ENCODE measurements around the gene GLCCI1.

The GLCCI1 gene

DNA sequence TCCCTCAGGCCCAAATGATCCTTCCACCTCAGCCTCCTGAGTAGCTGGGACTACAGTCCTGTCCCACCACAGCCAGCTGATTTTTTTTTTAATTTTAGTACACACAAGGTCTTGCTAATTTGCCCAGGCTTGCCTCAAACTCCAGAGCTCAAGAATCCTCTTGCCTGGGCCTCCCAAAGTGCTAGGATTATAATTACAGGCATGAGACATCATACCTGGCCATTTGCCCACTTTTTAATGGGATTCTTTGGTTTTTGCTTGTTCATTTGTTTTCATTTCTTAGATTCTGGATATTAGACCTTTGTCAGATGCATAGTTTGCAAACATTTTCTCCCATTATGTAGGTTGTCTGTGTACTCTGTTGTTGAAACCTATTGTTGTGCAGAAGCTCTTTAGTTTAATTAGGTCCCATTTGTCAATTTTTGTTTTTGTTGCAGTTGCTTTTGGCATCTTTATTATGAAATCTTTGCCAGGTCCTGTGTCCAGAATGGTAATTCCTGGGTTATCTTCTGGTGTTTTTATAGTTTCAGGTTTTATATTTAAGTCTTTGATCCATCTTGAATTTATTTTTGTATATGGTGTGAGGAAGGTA is 95.2 kb downstream of the GLCCI1 start:
- Histone ChIP-seq H3K27me3 (ENCODE audit: control insufficient read depth in 1 of 2, insufficient read depth in 2 of 2, low read length in 2 of 2) (no peaks in the 10 kb centered on the region), H3K9ac (ENCODE audit: low read length in 2 of 2) (no peak overlapping the region), H3K4me3 (ENCODE audit: low read length in 2 of 2) (no peak overlapping the region), H3K4me1 (ENCODE audit: control insufficient read depth, insufficient read depth, low read length) (peaks cover 7% of the 10 kb centered on the region), H3K9me3 (ENCODE audit: control insufficient read depth in 2 of 2, low read length in 2 of 2) (no peaks in the 10 kb centered on the region), H3K36me3 (ENCODE audit: control insufficient read depth in 2 of 2, insufficient read depth in 2 of 2, low read length in 2 of 2) (peaks cover 3 to 24% of the 10 kb centered on the region in 2 donors), H3K27ac (ENCODE audit: low read length) (no peak overlapping the region)

DNA sequence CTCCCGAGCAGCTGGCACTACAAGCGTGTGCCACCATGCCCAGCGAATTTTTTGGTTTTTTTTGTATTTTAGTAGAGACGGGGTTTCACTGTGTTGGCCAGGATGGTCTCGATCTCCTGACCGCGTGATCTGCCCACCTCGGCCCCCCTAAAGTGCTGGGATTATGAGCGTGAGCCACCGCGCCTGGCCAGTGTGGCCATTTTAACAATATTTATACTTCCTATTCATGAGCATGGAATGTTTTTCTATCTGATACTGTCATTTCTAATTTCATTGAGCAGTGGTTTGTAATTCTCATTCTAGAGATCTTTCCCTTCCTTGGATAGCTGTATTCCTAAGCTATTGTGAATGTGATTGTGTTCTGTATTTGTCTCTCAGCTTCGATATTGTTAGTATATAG is 96.2 kb downstream of the GLCCI1 start:
- H3K4me3 ChIP-seq (ENCODE audit: low read length in 2 of 2) = no peak overlapping the region
- peaks cover 15% of the 10 kb centered on the region for H3K4me1 ChIP-seq (ENCODE audit: control insufficient read depth, insufficient read depth, low read length)
- H3K9me3 ChIP-seq (ENCODE audit: control insufficient read depth in 2 of 2, low read length in 2 of 2) = no peaks in the 10 kb centered on the region
- no peak overlapping the region for H3K9ac ChIP-seq (ENCODE audit: low read length in 2 of 2)
- no peak overlapping the region for H3K27ac ChIP-seq (ENCODE audit: low read length)
- no peaks in the 10 kb centered on the region for H3K27me3 ChIP-seq (ENCODE audit: control insufficient read depth in 1 of 2, insufficient read depth in 2 of 2, low read length in 2 of 2)
- H3K36me3 ChIP-seq (ENCODE audit: control insufficient read depth in 2 of 2, insufficient read depth in 2 of 2, low read length in 2 of 2) = peaks cover 3 to 19% of the 10 kb centered on the region in 2 donors

DNA sequence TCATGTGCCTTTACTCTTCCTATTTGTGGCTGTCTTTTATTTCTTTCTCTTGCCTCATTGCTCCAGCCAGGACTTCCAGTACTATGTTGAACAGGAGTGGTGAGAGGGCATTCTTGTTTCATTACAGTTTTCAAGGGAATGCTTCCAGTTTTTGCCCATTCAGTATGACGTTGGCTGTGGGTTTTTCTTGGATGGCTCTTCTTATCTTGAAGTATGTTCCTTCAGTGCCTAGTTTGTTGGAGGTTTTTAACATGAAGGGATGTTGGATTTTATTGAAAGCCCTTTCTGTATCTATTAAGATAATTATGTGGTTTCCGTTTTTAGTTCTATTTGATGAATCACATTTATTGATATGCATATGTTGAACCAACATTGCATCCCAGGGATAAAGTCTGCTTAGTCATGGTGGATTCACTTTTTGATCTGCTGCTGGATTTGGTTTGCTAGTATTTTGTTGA is 96.8 kb downstream of the GLCCI1 start:
- Histone ChIP-seq H3K27me3 (ENCODE audit: control insufficient read depth in 1 of 2, insufficient read depth in 2 of 2, low read length in 2 of 2) (no peaks in the 10 kb centered on the region), H3K36me3 (ENCODE audit: control insufficient read depth in 2 of 2, insufficient read depth in 2 of 2, low read length in 2 of 2) (peaks cover 3 to 14% of the 10 kb centered on the region in 2 donors), H3K9me3 (ENCODE audit: control insufficient read depth in 2 of 2, low read length in 2 of 2) (no peaks in the 10 kb centered on the region), H3K9ac (ENCODE audit: low read length in 2 of 2) (no peak overlapping the region), H3K4me1 (ENCODE audit: control insufficient read depth, insufficient read depth, low read length) (peaks cover 15% of the 10 kb centered on the region), H3K27ac (ENCODE audit: low read length) (no peak overlapping the region), H3K4me3 (ENCODE audit: low read length in 2 of 2) (no peak overlapping the region)

DNA sequence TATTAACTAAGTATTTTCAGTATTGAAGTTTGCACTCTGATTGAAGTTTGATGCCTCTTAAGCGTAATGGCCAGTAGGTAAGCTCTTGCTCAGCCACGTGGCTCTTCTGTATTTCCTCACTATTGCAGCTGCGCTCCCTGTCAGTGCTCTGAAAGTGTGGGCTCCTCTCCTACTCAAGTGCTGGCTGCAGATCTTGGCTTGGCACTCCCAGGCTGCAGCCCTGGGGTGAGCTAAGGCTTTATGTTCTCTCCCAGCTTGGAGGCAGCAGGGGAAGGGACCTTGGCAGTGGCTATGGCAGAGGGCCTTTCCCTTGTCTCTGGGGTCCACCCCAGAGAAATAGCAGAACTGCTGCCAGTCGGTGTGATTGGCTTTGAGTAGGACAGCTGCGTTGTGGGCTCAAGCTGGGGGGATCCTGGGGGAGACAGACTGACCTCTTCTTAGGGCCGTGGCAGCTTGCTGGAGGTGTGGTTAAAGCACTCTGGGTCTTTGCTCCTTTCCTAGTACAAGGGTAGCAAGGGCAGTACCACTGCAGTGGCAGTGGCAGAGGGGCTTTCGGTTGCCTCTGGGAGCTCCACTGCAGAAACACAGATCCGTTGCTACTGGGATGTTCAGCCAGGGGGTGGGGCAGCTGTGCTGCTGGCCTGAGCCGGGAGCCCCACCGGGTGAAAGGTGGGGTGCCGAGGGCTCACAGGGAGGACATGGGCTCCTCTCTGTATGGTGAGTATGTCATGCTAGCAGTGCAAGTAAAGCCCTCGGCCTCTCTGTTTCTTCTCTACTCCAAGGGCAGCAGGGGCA is 100.5 kb downstream of the GLCCI1 start:
- Histone ChIP-seq H3K27me3 (ENCODE audit: control insufficient read depth in 1 of 2, insufficient read depth in 2 of 2, low read length in 2 of 2) (no peaks in the 10 kb centered on the region), H3K9ac (ENCODE audit: low read length in 2 of 2) (no peak overlapping the region), H3K9me3 (ENCODE audit: control insufficient read depth in 2 of 2, low read length in 2 of 2) (no peaks in the 10 kb centered on the region), H3K4me3 (ENCODE audit: low read length in 2 of 2) (peak overlapping the region in 1 of 2 donors; percentile 24), H3K27ac (ENCODE audit: low read length) (no peak overlapping the region), H3K36me3 (ENCODE audit: control insufficient read depth in 2 of 2, insufficient read depth in 2 of 2, low read length in 2 of 2) (peaks cover 0 to 5% of the 10 kb centered on the region in 2 donors), H3K4me1 (ENCODE audit: control insufficient read depth, insufficient read depth, low read length) (peaks cover 15% of the 10 kb centered on the region)

DNA sequence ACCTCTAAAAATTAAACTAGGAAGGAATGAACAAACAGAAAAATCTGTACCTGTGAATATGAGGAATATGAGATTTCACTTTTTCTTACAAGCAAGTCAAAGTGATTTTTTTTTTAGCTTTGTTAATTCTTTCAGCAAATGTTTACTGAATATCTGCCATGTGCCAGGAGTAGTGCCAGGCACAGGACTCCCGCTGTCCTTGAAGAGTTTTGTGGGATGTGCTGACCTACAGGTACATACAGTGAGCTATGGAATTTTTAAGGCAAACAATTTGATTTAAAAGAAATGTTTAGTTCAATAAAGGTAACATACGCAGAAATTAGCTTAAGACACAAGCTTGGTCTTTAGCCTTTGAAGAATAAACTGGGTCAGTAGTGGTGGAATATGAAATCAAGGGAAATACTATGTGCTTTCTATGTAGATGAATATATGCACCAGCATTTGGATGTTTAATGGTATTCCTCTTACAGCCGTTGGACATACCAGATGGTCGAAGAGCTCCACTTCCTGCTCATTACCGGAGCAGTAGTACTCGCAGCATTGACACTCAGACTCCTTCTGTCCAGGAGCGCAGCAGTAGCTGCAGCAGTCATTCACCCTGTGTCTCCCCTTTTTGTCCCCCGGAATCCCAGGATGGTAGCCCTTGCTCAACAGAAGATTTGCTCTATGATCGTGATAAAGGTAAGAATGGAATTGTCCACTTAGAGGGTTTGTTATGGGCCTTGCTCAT is 102.0 kb downstream of the GLCCI1 start:
- Histone ChIP-seq H3K27ac (ENCODE audit: low read length) (no peak overlapping the region), H3K4me1 (ENCODE audit: control insufficient read depth, insufficient read depth, low read length) (peaks cover 12% of the 10 kb centered on the region), H3K27me3 (ENCODE audit: control insufficient read depth in 1 of 2, insufficient read depth in 2 of 2, low read length in 2 of 2) (no peaks in the 10 kb centered on the region), H3K4me3 (ENCODE audit: low read length in 2 of 2) (no peak overlapping the region), H3K9ac (ENCODE audit: low read length in 2 of 2) (no peak overlapping the region), H3K9me3 (ENCODE audit: control insufficient read depth in 2 of 2, low read length in 2 of 2) (no peaks in the 10 kb centered on the region), H3K36me3 (ENCODE audit: control insufficient read depth in 2 of 2, insufficient read depth in 2 of 2, low read length in 2 of 2) (peaks cover 0 to 5% of the 10 kb centered on the region in 2 donors)

DNA sequence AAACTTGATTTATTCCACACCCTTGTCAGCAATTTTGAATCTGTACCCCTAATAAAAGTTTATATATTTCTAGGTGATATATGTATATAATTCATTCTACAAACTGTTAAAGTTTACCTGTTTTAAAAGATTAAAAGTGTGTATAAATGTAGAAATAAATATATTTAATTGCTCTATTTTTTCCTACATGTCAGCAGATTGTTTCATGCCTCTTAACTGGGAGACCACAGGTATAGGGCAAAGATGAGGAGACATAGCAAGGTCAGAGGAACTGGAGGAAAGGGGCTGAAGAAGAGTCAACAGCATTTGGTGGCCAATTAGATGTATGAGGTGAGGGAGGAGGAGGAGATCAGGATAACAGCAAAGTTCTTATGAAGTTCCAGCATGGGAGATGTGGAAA is 109.8 kb downstream of the GLCCI1 start:
- no peaks in the 10 kb centered on the region for H3K36me3 ChIP-seq (ENCODE audit: control insufficient read depth in 2 of 2, insufficient read depth in 2 of 2, low read length in 2 of 2)
- no peak overlapping the region for H3K9ac ChIP-seq (ENCODE audit: low read length in 2 of 2)
- no peak overlapping the region for H3K27ac ChIP-seq (ENCODE audit: low read length)
- H3K27me3 ChIP-seq (ENCODE audit: control insufficient read depth in 1 of 2, insufficient read depth in 2 of 2, low read length in 2 of 2) = no peaks in the 10 kb centered on the region
- H3K9me3 ChIP-seq (ENCODE audit: control insufficient read depth in 2 of 2, low read length in 2 of 2) = no peaks in the 10 kb centered on the region
- H3K4me3 ChIP-seq (ENCODE audit: low read length in 2 of 2) = no peak overlapping the region
- no peaks in the 10 kb centered on the region for H3K4me1 ChIP-seq (ENCODE audit: control insufficient read depth, insufficient read depth, low read length)

DNA sequence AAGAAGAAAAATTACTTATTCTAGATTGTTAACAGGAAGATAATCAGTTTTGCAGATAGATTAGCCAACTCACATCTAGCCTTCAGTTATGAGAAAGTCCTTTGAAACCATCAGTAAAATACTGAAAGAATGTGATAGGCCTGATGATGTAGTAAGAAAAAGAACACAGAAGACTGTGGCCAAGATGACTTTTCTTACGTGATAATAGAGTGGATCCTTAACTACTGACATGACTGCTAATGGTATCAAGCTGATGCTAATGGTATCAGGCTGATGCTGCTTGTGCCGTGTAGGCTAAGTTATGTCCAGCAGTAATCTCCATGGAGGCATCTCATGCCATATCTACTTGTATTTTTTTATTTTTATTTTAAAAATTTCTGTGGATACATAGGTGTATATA is 114.2 kb downstream of the GLCCI1 start:
- H3K9me3 ChIP-seq (ENCODE audit: control insufficient read depth in 2 of 2, low read length in 2 of 2) = no peaks in the 10 kb centered on the region
- H3K4me1 ChIP-seq (ENCODE audit: control insufficient read depth, insufficient read depth, low read length) = no peaks in the 10 kb centered on the region
- no peak overlapping the region for H3K9ac ChIP-seq (ENCODE audit: low read length in 2 of 2)
- no peaks in the 10 kb centered on the region for H3K27me3 ChIP-seq (ENCODE audit: control insufficient read depth in 1 of 2, insufficient read depth in 2 of 2, low read length in 2 of 2)
- no peak overlapping the region for H3K27ac ChIP-seq (ENCODE audit: low read length)
- peaks cover 3 to 20% of the 10 kb centered on the region in 2 donors for H3K36me3 ChIP-seq (ENCODE audit: control insufficient read depth in 2 of 2, insufficient read depth in 2 of 2, low read length in 2 of 2)
- no peak overlapping the region for H3K4me3 ChIP-seq (ENCODE audit: low read length in 2 of 2)

DNA sequence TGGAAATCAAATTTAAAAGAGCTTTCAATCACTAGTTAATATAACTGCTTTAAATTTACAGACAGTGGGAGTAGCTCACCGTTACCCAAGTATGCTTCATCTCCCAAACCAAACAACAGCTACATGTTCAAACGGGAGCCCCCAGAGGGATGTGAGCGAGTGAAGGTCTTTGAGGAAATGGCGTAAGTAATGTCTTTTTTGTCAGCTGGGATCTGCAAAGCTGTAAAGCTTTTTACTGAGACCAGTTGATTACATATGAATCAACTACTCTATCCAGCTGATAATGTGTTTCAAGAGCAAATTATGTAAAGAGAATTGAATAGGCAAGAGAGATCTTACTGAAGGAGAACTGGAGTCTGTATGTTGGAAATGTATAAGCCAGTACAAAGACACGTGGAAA is 116.2 kb downstream of the GLCCI1 start:
- Histone ChIP-seq H3K9me3 (ENCODE audit: control insufficient read depth in 2 of 2, low read length in 2 of 2) (no peaks in the 10 kb centered on the region), H3K4me3 (ENCODE audit: low read length in 2 of 2) (no peak overlapping the region), H3K27ac (ENCODE audit: low read length) (no peak overlapping the region), H3K4me1 (ENCODE audit: control insufficient read depth, insufficient read depth, low read length) (no peaks in the 10 kb centered on the region), H3K27me3 (ENCODE audit: control insufficient read depth in 1 of 2, insufficient read depth in 2 of 2, low read length in 2 of 2) (no peaks in the 10 kb centered on the region), H3K9ac (ENCODE audit: low read length in 2 of 2) (no peak overlapping the region), H3K36me3 (ENCODE audit: control insufficient read depth in 2 of 2, insufficient read depth in 2 of 2, low read length in 2 of 2) (peaks cover 3 to 20% of the 10 kb centered on the region in 2 donors)

DNA sequence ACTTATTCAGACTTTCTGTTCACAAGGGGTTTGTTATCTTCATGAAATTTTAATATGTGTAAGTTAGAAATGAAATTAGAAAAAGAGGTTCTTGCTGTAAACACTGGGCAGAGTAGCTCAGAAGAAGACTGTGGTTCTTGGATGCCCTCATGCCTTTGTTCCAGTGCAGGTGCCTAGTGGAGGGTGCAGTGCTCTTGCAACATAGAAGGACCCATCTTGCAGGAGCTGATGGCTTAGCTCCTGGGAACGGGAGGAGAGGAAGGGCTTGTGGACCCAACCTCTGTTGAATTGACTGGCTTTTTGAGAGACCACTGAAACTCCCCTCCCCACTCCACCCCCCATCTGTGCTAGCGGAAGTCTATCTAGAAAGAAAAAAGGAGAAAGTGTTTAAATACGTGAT is 116.8 kb downstream of the GLCCI1 start:
- Histone ChIP-seq H3K4me3 (ENCODE audit: low read length in 2 of 2) (no peak overlapping the region), H3K9ac (ENCODE audit: low read length in 2 of 2) (no peak overlapping the region), H3K36me3 (ENCODE audit: control insufficient read depth in 2 of 2, insufficient read depth in 2 of 2, low read length in 2 of 2) (peaks cover 3 to 20% of the 10 kb centered on the region in 2 donors), H3K4me1 (ENCODE audit: control insufficient read depth, insufficient read depth, low read length) (no peaks in the 10 kb centered on the region), H3K27ac (ENCODE audit: low read length) (no peak overlapping the region), H3K9me3 (ENCODE audit: control insufficient read depth in 2 of 2, low read length in 2 of 2) (no peaks in the 10 kb centered on the region), H3K27me3 (ENCODE audit: control insufficient read depth in 1 of 2, insufficient read depth in 2 of 2, low read length in 2 of 2) (no peaks in the 10 kb centered on the region)

DNA sequence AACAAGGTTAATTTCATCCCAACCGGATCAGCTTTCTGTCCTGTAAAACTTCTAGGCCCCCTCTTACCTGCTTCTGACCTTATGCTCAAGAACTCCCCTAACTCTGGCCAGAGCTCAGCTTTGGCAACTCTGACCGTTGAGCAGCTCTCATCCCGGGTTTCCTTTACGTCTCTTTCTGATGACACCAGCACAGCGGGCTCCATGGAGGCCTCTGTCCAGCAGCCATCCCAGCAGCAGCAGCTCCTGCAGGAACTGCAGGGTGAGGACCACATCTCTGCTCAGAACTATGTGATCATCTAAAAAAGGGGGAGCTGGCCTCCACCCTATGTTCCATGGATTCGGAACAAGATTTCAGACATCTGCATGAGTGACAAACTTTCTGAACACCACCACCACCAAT is 117.6 kb downstream of the GLCCI1 start:
- H3K27ac ChIP-seq (ENCODE audit: low read length) = no peak overlapping the region
- H3K36me3 ChIP-seq (ENCODE audit: control insufficient read depth in 2 of 2, insufficient read depth in 2 of 2, low read length in 2 of 2) = peaks cover 3 to 20% of the 10 kb centered on the region in 2 donors
- H3K9me3 ChIP-seq (ENCODE audit: control insufficient read depth in 2 of 2, low read length in 2 of 2) = no peaks in the 10 kb centered on the region

More for the DNA sequence above, 117.6 kb downstream of the GLCCI1 start:
- no peak overlapping the region for H3K4me3 ChIP-seq (ENCODE audit: low read length in 2 of 2)
- no peaks in the 10 kb centered on the region for H3K27me3 ChIP-seq (ENCODE audit: control insufficient read depth in 1 of 2, insufficient read depth in 2 of 2, low read length in 2 of 2)
- no peak overlapping the region for H3K9ac ChIP-seq (ENCODE audit: low read length in 2 of 2)
- H3K4me1 ChIP-seq (ENCODE audit: control insufficient read depth, insufficient read depth, low read length) = no peaks in the 10 kb centered on the region
